Calu3 (cell line): ENCODE results near the gene EPHA1. TPM values are rescaled to one million over a fixed set of nuclear protein-coding genes. Genes with fewer than 3 reads are reported as not detected.

Experiments
- BruUV-seq: library from RNA; stranded (reverse); fragments of 400-500 nt; replicated peaks from 2 replicates; lab custom pipeline; 2021; lab: Mats Ljungman, UMichigan
- CTCF ChIA-PET: fragments of 300-600 bp; sonication (Branson Sonifier 250); formaldehyde crosslinking; loops from one replicate; lab custom pipeline; 2022; ENCODE audit warnings: antibody characterized with exemption; lab: Charles Lee
- DNase-seq: peaks from one replicate; pipeline ENCODE4 v3.0.0; 2022
- H3K27ac Mint-ChIP-seq: one replicate; pipeline ENCODE4 v1.8.0; 2022; ENCODE audit warnings: mixed read lengths; ENCODE audit not compliant: unreplicated experiment
- H3K27me3 Mint-ChIP-seq: one replicate; pipeline ENCODE4 v1.8.0; 2022; ENCODE audit warnings: mixed read lengths; ENCODE audit not compliant: unreplicated experiment
- H3K36me3 Mint-ChIP-seq: one replicate; pipeline ENCODE4 v1.8.0; 2022; ENCODE audit warnings: mild to moderate bottlenecking, moderate library complexity, mixed read lengths; ENCODE audit not compliant: insufficient read depth, unreplicated experiment
- H3K4me1 Mint-ChIP-seq: one replicate; pipeline ENCODE4 v1.8.0; 2022; ENCODE audit warnings: mild to moderate bottlenecking, low read depth, mixed read lengths; ENCODE audit not compliant: unreplicated experiment
- H3K4me3 Mint-ChIP-seq: one replicate; pipeline ENCODE4 v1.8.0; 2022; ENCODE audit warnings: mild to moderate bottlenecking, low read depth, moderate library complexity, mixed read lengths; ENCODE audit not compliant: unreplicated experiment
- H3K9me3 Mint-ChIP-seq: one replicate; pipeline ENCODE4 v1.8.0; 2022; ENCODE audit warnings: low read depth, mixed read lengths; ENCODE audit not compliant: unreplicated experiment
- intact Hi-C: fragments of 100-400 bp; cut with micrococcal nuclease; formaldehyde crosslinking; loops from one replicate; pipeline ENCODE4 v1.10.0; 2022; ENCODE audit not compliant: unreplicated experiment
- total RNA-seq: library from RNA; stranded (reverse); gene quantifications from 2 replicates; pipeline ENCODE4 v1.2.3, GENCODE V29; 2022
- TF ChIP-seq, protein P1 (sequence below): fragments of 200-600 bp; IDR thresholded peaks from one replicate; pipeline ENCODE4 v1.8.0; 2022; ENCODE audit warnings: antibody characterized with exemption; ENCODE audit not compliant: unreplicated experiment

The EPHA1 gene
- total RNA-seq, 1 experiment from 2014 or later = 21.6 TPM

DNA sequence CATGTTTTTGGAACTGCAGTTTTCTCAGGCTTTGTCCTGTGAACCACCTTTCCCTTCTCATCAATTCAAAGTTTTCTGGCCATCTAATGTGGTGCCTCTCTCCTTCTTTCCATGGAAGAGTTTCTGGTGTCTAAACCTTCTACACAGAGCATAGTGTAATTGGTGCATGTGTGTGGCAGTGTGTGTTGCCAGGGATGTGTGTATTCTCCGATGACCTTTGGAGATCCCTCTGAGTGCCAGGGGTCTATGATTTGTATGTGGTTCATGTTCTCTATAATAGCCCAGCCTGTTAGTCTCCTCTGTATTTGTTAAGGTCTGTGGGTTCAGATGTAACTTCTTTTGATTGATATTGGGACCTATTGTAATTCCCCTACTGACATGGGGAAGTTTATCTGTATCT, 36.1 kb upstream of the EPHA1 start:
- intact Hi-C loops = loop anchor here (10.0 kb wide), 1 partner anchor 670 kb away; no protein-coding TSS in a partner anchor
- Mint-ChIP-seq H3K9me3 (no peaks in the 10 kb centered on the region), H3K4me1 (no peaks in the 10 kb centered on the region), H3K4me3 (no peak overlapping the region), H3K36me3 (no peaks in the 10 kb centered on the region), H3K27me3 (no peaks in the 10 kb centered on the region), H3K27ac (no peak overlapping the region)
- BruUV-seq = no TSS peak
- no peak for DNase-seq
- CTCF ChIA-PET = no interaction called here
- TF ChIP-seq, protein P1, sequence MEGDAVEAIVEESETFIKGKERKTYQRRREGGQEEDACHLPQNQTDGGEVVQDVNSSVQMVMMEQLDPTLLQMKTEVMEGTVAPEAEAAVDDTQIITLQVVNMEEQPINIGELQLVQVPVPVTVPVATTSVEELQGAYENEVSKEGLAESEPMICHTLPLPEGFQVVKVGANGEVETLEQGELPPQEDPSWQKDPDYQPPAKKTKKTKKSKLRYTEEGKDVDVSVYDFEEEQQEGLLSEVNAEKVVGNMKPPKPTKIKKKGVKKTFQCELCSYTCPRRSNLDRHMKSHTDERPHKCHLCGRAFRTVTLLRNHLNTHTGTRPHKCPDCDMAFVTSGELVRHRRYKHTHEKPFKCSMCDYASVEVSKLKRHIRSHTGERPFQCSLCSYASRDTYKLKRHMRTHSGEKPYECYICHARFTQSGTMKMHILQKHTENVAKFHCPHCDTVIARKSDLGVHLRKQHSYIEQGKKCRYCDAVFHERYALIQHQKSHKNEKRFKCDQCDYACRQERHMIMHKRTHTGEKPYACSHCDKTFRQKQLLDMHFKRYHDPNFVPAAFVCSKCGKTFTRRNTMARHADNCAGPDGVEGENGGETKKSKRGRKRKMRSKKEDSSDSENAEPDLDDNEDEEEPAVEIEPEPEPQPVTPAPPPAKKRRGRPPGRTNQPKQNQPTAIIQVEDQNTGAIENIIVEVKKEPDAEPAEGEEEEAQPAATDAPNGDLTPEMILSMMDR = no peak

DNA sequence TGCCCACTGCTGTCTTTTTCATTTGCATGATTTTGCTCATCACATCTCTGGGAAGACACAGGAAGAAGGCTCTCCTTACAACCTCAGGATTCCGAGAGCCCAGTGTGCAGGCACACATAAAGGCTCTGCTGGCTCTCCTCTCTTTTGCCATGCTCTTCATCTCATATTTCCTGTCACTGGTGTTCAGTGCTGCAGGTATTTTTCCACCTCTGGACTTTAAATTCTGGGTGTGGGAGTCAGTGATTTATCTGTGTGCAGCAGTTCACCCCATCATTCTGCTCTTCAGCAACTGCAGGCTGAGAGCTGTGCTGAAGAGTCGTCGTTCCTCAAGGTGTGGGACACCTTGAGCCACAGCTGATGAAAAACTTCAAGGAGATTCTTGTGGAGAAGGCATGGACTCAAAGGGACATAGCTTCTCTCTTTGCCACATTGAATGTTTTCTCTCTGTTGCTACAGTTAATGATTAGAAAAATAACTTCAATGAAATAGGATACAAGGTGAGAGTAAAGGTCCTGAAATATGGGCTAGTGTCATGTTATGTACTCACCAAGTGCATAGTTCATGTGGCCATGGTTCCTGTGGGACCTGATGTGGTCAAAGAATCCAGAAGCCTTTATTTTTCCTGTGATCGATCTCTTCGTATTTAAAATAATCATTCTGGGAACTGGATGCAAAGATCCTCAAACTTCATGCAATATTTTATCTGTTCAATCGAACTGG, 35.6 kb upstream of the EPHA1 start:
- Mint-ChIP-seq H3K4me3 (no peak overlapping the region), H3K27ac (no peak overlapping the region), H3K36me3 (no peaks in the 10 kb centered on the region), H3K4me1 (no peaks in the 10 kb centered on the region), H3K9me3 (no peaks in the 10 kb centered on the region), H3K27me3 (no peaks in the 10 kb centered on the region)
- intact Hi-C loops = loop anchor here (10.0 kb wide), 1 partner anchor 671 kb away; no protein-coding TSS in a partner anchor
- TF ChIP-seq, protein P1 = no peak
- CTCF ChIA-PET = no interaction called here
- no peak for DNase-seq
- BruUV-seq = no TSS peak

DNA sequence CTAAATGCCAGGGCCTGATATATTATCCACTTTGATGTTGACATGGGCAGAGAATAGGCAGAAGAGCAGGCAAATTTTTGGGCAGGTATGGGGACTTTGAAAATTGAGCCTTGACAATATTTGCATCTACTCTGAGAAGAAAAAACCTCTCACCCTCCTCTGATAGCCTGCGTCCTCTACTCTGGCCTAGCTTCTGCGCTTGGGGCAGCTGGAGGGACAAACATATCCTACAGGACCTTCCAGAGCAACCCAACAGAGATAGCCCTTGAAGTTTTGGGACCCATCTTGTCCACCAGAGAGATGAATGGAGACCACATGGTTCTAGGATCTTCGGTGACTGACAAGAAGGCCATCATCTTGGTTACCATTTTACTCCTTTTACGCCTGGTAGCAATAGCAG, 34.5 kb upstream of the EPHA1 start, which contains the start of gene TAS2R60:
Gene TAS2R60 (plus strand): TSS at position 301 of the 400 bp plus-strand sequence. CDS start 0 bp downstream, at position 301.
- CTCF ChIA-PET = interaction anchor here (0.5 kb wide), 1 partner anchor 122 kb away, joined by 3 read pairs; no protein-coding TSS in a partner anchor
- H3K27ac Mint-ChIP-seq = no peak within 1 kb of the TSS
- H3K9me3 Mint-ChIP-seq = no peaks in the 10 kb centered on the region
- BruUV-seq = no TSS peak
- no peaks in the 10 kb centered on the region for H3K4me1 Mint-ChIP-seq
- no peaks in the 10 kb centered on the region for H3K27me3 Mint-ChIP-seq
- DNase-seq = no peak
- no peaks in the 10 kb centered on the region for H3K36me3 Mint-ChIP-seq
- intact Hi-C loops = loop anchor here (10.0 kb wide), 1 partner anchor 672 kb away; no protein-coding TSS in a partner anchor
- TF ChIP-seq, protein P1 = no peak
- H3K4me3 Mint-ChIP-seq = no peak within 1 kb of the TSS

DNA sequence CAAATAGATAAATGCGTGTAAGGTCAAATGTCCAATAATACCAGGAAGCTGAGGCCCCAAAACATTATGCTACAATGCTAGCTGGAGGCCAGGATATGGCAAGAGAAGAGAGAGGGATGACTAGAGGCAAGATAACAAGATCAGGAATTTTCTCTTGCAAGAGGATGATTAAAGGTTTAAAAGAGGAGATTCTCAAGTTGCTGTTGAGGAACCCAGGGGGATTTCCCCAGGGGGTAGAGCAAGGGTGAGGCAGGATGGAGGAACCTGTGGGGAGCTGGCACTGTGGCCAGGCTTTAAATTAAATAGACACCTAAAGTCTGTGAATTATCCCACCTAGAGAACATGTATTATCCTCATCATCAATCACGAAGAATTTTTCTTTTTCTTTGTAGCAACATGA, 31.2 kb upstream of the EPHA1 start:
- no peak for DNase-seq
- no TSS peak for BruUV-seq
- Mint-ChIP-seq H3K27me3 (no peaks in the 10 kb centered on the region), H3K27ac (no peak overlapping the region), H3K36me3 (no peaks in the 10 kb centered on the region), H3K4me3 (no peak overlapping the region), H3K4me1 (peaks cover 9% of the 10 kb centered on the region), H3K9me3 (no peaks in the 10 kb centered on the region)
- TF ChIP-seq, protein P1 = no peak
- intact Hi-C loops = loop anchor here (10.0 kb wide), 1 partner anchor 675 kb away; no protein-coding TSS in a partner anchor
- CTCF ChIA-PET = no interaction called here
